Activated T-cell treated with anti-CD3 and anti-CD28 coated beads, Interleukin-2, amount 50 U/mL, for 4 hours (primary cell): Measurements from ENCODE around the gene GMEB2. TPM values are rescaled to one million over a fixed set of nuclear protein-coding genes. Genes with fewer than 3 reads are reported as not detected.
A peak's percentile ranks its signal among the peaks of the same experiment; 100 is the strongest.
"Not testable (repeated sequence)": the region's sequence is repeated elsewhere in the genome, so short reads cannot be mapped to it uniquely, and the experiment has no call there.

ENCODE experiments used
- ATAC-seq, 2 donors: fragments of 200-7000 bp; cut with Tn5 transposase; one replicate each; pipeline ENCODE4 v1.10.0; 2021
- DNase-seq: peaks from one replicate; pipeline ENCODE4 v3.0.0-alpha.2; 2020
- H3K27me3 Mint-ChIP-seq: one replicate; pipeline ENCODE4 v1.8.0; 2021; ENCODE audit warnings: low read depth, mixed read lengths
- H3K36me3 Mint-ChIP-seq: one replicate; pipeline ENCODE4 v1.8.0; 2022; ENCODE audit warnings: mixed read lengths; ENCODE audit not compliant: insufficient read depth
- H3K4me1 Mint-ChIP-seq: one replicate; pipeline ENCODE4 v1.8.0; 2021; ENCODE audit warnings: low read depth, mixed read lengths
- H3K4me3 Mint-ChIP-seq: one replicate; pipeline ENCODE4 v1.8.0; 2021; ENCODE audit warnings: mild to moderate bottlenecking, moderate library complexity, mixed read lengths
- H3K9me3 Mint-ChIP-seq: one replicate; pipeline ENCODE4 v1.8.0; 2021; ENCODE audit warnings: mixed read lengths
- total RNA-seq, 3 donors: library from RNA; stranded (reverse); gene quantifications; one replicate each; pipeline ENCODE4 v1.2.1, GENCODE V29; 2021

Gene GMEB2
- total RNA-seq, 3 donors from 2014 or later, result 14.6 to 16.1 (median 15.1) TPM

DNA sequence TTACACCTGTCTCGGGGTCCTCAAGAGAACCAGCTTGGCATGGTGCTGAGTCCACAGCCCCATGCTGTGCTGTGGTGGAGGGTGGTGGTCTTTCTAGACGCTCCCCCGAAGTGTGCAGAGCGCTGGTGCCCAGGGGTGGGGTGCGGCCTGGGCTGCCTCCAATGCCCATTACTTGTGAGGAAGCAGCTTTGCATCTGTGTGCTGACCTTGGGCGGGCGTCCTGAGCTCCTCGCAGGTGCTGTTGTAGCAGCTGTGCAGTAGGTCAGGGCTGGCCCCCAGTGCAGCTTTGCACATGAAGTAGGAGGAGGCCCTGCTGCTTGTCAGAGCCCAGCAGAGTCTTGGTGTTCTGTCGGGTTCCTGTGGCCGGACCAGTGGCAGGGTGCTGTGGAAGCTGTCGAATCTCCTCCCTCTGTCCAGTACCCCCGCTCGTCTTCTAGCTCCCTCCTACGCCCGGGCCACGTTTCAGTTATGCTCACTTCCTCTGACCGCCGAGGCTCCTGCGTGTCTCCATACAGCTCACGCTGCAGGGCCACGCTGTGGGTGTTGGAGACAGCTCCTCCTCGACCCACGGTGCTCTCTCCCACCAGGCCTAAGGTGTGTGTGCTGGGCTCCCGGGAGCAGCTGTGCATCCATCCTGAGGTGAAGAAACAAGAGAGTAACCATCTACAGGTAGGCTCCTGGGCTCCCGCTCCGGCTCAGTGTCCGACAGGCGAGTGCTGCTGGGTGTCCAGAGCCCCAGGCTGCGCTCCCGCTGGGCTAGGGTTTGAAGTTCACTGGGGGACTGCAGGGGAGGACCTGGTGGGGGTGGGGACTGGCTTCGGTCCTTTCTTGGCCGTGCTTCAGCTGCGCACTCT is 35.3 kb upstream of the GMEB2 start:
- peaks cover 15% of the 10 kb centered on the region for H3K36me3 Mint-ChIP-seq
- H3K4me3 Mint-ChIP-seq, result no peak overlapping the region
- H3K9me3 Mint-ChIP-seq, result no peaks in the 10 kb centered on the region
- H3K27me3 Mint-ChIP-seq, result no peaks in the 10 kb centered on the region
- ATAC-seq (no peak), DNase-seq (no peak)
- peaks cover 14% of the 10 kb centered on the region for H3K4me1 Mint-ChIP-seq

DNA sequence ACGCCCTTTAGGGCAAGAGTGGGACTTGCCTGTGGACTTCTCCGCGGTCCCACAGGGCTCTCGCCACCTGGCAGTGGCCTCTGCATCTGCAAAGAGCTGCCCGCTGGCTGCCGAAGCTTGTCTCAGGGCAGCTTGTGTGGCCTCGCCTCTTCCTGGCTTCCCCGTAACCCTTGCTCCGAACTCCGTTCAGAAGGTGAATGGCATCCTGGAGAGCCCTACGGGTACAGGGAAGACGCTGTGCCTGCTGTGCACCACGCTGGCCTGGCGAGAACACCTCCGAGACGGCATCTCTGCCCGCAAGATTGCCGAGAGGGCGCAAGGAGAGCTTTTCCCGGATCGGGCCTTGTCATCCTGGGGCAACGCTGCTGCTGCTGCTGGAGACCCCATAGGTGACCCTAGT is 34.2 kb upstream of the GMEB2 start:
- H3K27me3 Mint-ChIP-seq, result no peaks in the 10 kb centered on the region
- ATAC-seq (no peak), DNase-seq (no peak)
- H3K4me3 Mint-ChIP-seq, result no peak overlapping the region
- no peaks in the 10 kb centered on the region for H3K9me3 Mint-ChIP-seq
- H3K4me1 Mint-ChIP-seq, result peaks cover 14% of the 10 kb centered on the region
- H3K36me3 Mint-ChIP-seq, result peaks cover 13% of the 10 kb centered on the region

- peak overlapping the region; percentile 43 for H3K4me3 Mint-ChIP-seq
- DNase-seq (no peak), ATAC-seq (no peak)
- no peaks in the 10 kb centered on the region for H3K27me3 Mint-ChIP-seq
- no peaks in the 10 kb centered on the region for H3K9me3 Mint-ChIP-seq
- peaks cover 14% of the 10 kb centered on the region for H3K4me1 Mint-ChIP-seq
- H3K36me3 Mint-ChIP-seq, result peaks cover 9% of the 10 kb centered on the region
Observed at GRCh38 chr20:63660622-63661021, 33.7 kb upstream of the GMEB2 start.

- H3K4me1 Mint-ChIP-seq, result peaks cover 14% of the 10 kb centered on the region
- not testable (repeated sequence) for ATAC-seq, H3K27me3 Mint-ChIP-seq, H3K36me3 Mint-ChIP-seq, DNase-seq, H3K9me3 Mint-ChIP-seq
- peak overlapping the region; percentile 94 for H3K4me3 Mint-ChIP-seq
Observed at GRCh38 chr20:63660174-63660573, 33.3 kb upstream of the GMEB2 start.

DNA sequence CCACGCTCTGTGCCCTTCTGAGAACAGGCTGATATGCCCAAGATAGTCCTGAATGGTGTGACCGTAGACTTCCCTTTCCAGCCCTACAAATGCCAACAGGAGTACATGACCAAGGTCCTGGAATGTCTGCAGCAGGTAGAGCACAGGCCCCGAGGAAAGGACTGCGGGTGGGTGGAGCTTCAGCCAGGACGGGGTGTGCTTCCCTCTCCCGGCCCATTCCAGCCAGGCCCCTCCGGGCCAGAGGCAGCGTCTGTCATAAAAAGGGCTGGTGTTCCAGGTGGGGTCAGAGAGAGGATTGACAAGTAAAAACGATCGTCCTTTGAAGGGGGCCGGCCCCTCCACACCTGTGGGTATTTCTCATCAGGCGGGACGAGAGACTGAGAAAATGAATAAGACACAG is 32.5 kb upstream of the GMEB2 start:
- no peaks in the 10 kb centered on the region for H3K9me3 Mint-ChIP-seq
- peaks cover 4% of the 10 kb centered on the region for H3K36me3 Mint-ChIP-seq
- DNase-seq, result no peak
- H3K4me3 Mint-ChIP-seq, result peak overlapping the region; percentile 94
- peaks cover 20% of the 10 kb centered on the region for H3K4me1 Mint-ChIP-seq
- no peak for ATAC-seq
- no peaks in the 10 kb centered on the region for H3K27me3 Mint-ChIP-seq

DNA sequence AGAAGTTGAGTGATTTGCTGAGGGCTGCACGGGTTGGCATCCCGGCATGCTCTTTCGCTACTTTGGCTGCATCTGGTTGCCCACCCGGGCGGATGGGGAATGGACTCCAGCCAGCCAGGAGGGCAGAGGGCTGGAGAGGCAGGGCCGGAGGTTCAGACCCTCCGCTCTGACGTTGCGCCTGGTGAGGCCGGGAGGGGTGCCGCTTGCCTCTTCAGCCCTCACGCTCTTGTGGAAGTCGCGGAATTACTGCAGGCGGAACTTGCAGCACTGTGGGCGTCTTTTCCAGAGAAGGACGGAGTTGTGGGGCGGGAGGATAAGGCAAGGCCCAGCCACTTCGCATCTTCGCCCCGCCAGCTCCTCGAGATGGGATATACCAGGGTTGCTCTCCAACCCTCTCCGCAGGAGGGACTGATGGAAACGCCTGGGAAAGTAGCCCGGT is 31.9 kb upstream of the GMEB2 start:
- Mint-ChIP-seq H3K27me3 (no peaks in the 10 kb centered on the region), H3K4me1 (peaks cover 26% of the 10 kb centered on the region), H3K9me3 (no peaks in the 10 kb centered on the region), H3K36me3 (peaks cover 4% of the 10 kb centered on the region), H3K4me3 (peak overlapping the region; percentile 94)
- ATAC-seq (peak; percentile 18 to 28), DNase-seq (no peak)

GRCh38 chr20:63657937-63658748 is 31.2 kb upstream of the GMEB2 start, which contains the start of gene RTEL1:
TSS of gene RTEL1 (plus strand) at chr20:63658312. CDS start at chr20:63659403, 1,091 bp downstream.
- peak within 1 kb of the TSS; percentile 94 for H3K4me3 Mint-ChIP-seq
- H3K36me3 Mint-ChIP-seq, result peaks cover 4% of the 10 kb centered on the region
- H3K4me1 Mint-ChIP-seq, result peaks cover 26% of the 10 kb centered on the region
- DNase-seq, result peak; percentile 86
- no peaks in the 10 kb centered on the region for H3K9me3 Mint-ChIP-seq
- no peaks in the 10 kb centered on the region for H3K27me3 Mint-ChIP-seq
- ATAC-seq, result peak; percentile 88 to 89

GRCh38 chr20:63657260-63657936 is 30.5 kb upstream of the GMEB2 start:
- Mint-ChIP-seq H3K4me1 (peaks cover 26% of the 10 kb centered on the region), H3K36me3 (peaks cover 2% of the 10 kb centered on the region), H3K4me3 (peak overlapping the region; percentile 94), H3K9me3 (no peaks in the 10 kb centered on the region), H3K27me3 (no peaks in the 10 kb centered on the region)
- no peak for DNase-seq
- ATAC-seq, result no peak

DNA sequence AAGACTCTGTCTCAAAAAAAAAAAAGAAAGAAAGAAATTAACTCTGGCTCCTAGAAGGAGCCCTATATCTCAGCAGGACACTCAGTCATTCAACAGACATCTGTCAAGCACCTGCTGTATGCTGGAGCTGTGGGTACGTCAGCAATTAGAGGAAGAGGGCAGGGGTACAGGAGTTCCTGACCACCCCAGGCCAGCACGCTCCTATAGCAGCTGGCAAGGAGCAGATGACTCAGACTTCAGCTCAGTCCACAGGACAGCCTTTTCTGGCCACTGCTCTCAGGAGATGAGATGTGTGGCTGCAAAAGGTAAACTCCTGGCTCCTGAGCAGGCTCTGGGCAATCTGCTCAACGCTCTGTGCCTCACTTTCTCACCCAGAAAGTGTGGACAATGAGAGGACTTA is 29.6 kb upstream of the GMEB2 start:
- DNase-seq (no peak), ATAC-seq (no peak)
- Mint-ChIP-seq H3K4me3 (no peak overlapping the region), H3K36me3 (no peaks in the 10 kb centered on the region), H3K4me1 (peaks cover 30% of the 10 kb centered on the region), H3K27me3 (no peaks in the 10 kb centered on the region), H3K9me3 (no peaks in the 10 kb centered on the region)

GRCh38 chr20:63655249-63655648 is 28.3 kb upstream of the GMEB2 start:
- Mint-ChIP-seq H3K9me3 (no peaks in the 10 kb centered on the region), H3K36me3 (no peaks in the 10 kb centered on the region), H3K27me3 (no peaks in the 10 kb centered on the region), H3K4me3 (no peak overlapping the region), H3K4me1 (peaks cover 35% of the 10 kb centered on the region)
- ATAC-seq, result no peak
- no peak for DNase-seq

DNA sequence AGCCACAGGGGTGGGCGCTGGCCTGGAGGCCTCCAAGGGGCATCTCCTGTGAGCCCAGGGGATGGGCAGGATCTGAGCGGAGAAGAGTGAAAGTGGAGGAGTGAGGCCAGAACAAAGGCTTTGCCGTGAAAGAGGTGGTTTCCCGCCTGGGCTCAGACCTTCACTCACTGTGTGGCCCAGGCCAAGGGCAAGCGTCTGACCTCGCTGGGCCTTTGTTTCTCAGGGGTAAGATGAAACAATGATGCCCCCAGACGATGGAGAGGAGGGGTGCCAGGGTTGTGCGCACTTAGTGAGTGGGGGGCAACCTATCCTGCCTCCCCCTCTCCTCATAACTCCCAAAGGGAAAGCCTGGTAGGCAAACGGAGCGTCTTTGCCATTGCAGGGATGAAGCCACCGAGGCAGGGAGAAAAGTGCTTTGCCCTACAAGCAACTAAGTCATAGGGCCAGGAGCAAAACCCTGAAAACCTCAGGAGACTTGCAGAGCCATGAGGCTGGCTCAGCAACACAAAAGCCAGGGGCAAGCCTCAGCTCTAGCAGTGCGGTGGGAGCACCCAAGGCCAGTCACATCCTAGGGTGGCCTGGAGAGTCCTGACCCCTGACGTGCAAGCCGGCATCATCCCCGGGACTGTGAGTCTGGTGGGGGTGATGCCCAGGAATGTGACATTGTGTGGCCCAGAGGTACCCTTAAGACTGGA is 27.2 kb upstream of the GMEB2 start:
- H3K4me3 Mint-ChIP-seq, result peak overlapping the region; percentile 77
- DNase-seq (no peak), ATAC-seq (no peak)
- peaks cover 30% of the 10 kb centered on the region for H3K4me1 Mint-ChIP-seq
- H3K27me3 Mint-ChIP-seq, result no peaks in the 10 kb centered on the region
- no peaks in the 10 kb centered on the region for H3K9me3 Mint-ChIP-seq
- H3K36me3 Mint-ChIP-seq, result no peaks in the 10 kb centered on the region

GRCh38 chr20:63653041-63653973 is 26.4 kb upstream of the GMEB2 start, which contains the start of gene STMN3:
TSS of gene STMN3 (minus strand) at chr20:63653424. CDS start at chr20:63653345, 79 bp downstream.
- ATAC-seq (peak; percentile 50 to 53), DNase-seq (peak; percentile 57)
- H3K4me1 Mint-ChIP-seq, result peaks cover 27% of the 10 kb centered on the region
- H3K36me3 Mint-ChIP-seq, result no peaks in the 10 kb centered on the region
- H3K4me3 Mint-ChIP-seq, result peak within 1 kb of the TSS; percentile 77
- H3K9me3 Mint-ChIP-seq, result no peaks in the 10 kb centered on the region
- no peaks in the 10 kb centered on the region for H3K27me3 Mint-ChIP-seq
